ENCODE measurements around the gene SPRR2G.

Gene SPRR2G

DNA sequence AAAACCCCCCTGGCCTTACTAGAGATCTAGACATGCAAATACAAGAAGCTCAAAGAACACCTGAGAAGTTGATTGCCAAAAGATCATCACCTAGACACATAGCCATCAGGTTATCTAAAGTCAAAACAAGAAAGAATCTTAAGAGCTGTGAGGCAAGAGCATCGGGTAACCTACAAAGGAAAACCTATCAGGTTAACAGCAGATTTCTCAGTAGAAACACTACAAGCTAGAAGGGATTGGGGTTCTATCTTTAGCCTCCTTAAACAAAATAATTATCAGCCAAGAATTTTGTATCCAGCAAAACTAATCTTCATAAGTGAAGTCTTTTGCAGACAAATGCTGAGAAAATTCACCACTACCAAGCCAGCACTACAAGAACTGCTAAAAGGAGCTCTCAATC, 25.2 kb downstream of the SPRR2G start:
- TF ChIP-seq, protein P1, sequence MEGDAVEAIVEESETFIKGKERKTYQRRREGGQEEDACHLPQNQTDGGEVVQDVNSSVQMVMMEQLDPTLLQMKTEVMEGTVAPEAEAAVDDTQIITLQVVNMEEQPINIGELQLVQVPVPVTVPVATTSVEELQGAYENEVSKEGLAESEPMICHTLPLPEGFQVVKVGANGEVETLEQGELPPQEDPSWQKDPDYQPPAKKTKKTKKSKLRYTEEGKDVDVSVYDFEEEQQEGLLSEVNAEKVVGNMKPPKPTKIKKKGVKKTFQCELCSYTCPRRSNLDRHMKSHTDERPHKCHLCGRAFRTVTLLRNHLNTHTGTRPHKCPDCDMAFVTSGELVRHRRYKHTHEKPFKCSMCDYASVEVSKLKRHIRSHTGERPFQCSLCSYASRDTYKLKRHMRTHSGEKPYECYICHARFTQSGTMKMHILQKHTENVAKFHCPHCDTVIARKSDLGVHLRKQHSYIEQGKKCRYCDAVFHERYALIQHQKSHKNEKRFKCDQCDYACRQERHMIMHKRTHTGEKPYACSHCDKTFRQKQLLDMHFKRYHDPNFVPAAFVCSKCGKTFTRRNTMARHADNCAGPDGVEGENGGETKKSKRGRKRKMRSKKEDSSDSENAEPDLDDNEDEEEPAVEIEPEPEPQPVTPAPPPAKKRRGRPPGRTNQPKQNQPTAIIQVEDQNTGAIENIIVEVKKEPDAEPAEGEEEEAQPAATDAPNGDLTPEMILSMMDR (IDR thresholded peaks at IDR 0.05), result no peak

DNA sequence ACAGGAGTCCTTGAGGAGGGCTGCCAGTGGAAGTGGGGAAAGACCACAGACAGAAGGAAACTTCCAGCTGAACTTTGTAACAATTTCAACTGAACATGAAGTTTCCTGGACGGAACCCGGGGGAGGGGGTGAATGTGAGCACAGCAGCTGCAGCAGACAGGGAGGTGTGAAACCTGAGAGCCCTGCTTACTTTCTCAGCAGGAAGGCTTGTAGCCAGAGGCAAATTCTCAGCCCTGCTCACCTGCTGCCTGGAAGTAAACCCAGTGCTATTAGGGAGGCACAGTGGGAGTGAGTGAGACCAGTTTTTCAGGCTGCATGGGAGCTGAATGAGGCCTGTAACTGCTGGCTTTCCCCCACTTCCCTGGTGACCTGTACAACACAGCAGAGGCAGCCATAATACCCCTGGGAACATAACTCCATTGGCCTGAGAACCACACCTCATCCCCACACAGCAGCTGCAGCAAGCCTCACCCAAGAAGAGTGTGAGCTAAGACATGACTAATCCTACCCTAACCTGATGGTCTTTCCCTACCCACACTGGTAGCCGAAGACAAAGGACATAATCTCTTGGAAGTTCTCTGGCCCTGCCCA, 27.8 kb downstream of the SPRR2G start:
- TF ChIP-seq, protein P1 (IDR thresholded peaks at IDR 0.05), result no peak

DNA sequence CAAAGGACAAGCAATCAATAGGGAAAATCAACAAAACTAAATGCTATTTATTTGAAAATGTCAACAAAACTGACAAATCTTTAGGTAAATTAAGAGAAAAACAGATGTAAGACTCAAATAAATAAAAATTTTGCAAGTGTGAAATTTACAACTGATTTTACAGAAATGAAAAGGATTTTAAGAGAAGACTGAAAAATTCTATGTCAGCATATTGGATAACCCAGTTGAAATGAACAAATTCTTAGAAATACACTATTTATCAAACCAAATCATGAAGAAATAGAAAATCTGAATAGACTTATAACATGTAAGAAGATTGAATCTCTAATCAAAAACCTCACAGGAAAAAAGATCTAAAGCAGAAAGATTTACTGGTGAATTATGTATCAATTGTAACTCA, 29.7 kb downstream of the SPRR2G start:
- TF ChIP-seq, protein P1 (IDR thresholded peaks at IDR 0.05), result no peak

DNA sequence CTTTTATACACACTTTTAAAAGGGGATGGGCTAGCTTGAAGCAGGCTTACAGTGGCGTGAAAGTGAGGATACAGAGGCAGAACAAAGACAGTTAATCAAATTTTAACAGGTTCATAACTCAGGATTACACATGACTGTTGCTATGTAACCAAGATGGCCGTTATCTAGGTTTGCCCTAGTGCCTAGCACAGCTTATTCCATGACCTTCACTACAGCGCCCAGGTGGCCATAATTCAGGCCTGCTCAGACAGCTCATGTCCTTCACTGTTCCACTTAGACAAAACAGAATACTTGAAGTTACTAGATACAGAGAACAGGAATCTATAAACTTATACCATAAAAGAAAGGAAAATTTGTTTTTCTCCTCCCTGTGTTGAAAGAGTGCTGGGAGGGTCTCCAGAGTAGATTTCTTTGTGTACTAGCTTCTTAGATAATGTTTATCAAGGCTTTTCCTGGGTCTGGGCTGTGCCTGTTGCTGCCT, 31.2 kb downstream of the SPRR2G start:
- TF ChIP-seq, protein P1 (IDR thresholded peaks at IDR 0.05), result no peak

DNA sequence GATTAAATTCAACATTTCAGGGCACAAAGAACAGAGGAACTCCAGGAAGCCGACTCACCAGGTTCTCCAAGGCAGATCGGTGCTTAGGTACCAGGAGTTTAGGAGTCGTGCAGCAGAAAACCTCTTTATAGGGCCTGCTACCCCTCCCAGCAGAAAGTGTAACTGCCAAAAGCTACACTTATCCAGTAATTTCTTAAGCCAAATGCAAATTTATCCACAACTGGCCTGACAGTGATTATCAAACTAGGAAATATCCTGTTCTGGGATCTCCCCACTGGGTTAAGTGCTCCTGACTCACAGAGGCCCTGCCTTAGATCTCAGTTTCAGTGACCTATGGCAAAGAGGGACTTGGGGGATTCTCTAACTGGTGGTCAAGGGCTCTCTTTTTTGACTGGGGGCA, 37.3 kb downstream of the SPRR2G start, which contains the start of gene SPRR2F:
TSS of gene SPRR2F (minus strand) at position 101 of the 400 bp plus-strand sequence. CDS start 783 bp downstream, outside the sequence.
- TF ChIP-seq, protein P1 (IDR thresholded peaks at IDR 0.05), result no peak

DNA sequence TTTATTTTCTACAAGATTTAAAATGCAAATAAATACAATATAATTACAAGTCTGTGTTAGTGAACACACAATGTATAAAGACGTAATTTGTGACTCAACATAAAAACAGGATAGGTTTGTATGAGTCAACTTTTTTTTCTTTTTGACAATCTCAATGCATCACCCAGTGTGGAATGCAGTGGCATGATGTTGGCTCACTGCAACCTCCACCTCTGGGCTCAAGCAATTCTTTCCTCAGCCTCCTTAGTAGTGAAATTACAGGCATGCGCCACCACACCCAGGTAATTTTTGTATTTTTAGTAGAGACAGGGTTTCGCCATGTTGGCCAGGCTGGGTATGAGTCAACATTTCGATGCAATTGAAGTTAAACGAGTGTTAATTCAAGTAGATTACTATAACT, 50.4 kb downstream of the SPRR2G start:
- TF ChIP-seq, protein P1 (IDR thresholded peaks at IDR 0.05), result no peak
